GM18508 (cell line): ENCODE measurements around the gene MAP4K2.

Experiments used
- ATAC-seq: cut with Tn5 transposase; IDR thresholded peaks from one replicate; pipeline ENCODE4 v1.9.1; 2021; ENCODE audit warnings: moderate number of reproducible peaks; ENCODE audit not compliant: insufficient read depth, unreplicated experiment

The MAP4K2 gene

DNA sequence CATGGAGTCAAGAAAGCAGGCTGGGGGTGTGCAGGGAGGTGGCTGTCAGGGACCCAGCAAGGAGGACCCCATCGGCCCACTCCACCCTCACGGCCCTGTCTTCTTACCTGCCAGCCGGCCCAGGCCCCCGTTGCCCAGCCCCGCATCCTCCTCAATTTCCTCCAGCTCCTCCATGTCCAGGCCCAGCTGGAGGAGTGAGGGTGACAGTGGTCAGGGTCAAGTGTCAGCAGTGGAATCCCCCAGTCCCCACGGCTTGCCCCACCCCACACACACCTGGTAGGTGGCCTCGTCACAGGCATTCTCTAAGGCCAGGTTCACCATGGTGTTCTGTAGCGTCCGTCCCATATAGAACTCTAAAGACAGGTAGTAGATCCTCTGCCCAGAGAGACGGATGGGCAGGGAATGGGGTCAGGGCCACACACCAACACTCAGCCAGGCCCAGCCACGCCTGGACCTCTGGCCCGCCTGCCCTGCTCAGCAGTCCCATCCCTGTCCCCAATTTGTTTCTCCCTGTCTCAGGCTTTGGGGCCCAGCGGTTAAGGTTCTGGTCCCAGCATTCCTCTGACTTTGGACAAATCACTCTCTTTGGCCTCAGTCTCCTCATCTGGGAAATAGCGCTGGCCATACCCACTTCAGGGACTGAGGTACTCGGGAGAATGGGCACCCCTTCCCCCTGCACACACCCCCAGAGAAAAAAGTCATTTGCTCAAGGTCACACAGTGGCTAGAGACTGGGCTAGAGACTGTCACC is 44.5 kb downstream of the MAP4K2 start:
- no peak for ATAC-seq

DNA sequence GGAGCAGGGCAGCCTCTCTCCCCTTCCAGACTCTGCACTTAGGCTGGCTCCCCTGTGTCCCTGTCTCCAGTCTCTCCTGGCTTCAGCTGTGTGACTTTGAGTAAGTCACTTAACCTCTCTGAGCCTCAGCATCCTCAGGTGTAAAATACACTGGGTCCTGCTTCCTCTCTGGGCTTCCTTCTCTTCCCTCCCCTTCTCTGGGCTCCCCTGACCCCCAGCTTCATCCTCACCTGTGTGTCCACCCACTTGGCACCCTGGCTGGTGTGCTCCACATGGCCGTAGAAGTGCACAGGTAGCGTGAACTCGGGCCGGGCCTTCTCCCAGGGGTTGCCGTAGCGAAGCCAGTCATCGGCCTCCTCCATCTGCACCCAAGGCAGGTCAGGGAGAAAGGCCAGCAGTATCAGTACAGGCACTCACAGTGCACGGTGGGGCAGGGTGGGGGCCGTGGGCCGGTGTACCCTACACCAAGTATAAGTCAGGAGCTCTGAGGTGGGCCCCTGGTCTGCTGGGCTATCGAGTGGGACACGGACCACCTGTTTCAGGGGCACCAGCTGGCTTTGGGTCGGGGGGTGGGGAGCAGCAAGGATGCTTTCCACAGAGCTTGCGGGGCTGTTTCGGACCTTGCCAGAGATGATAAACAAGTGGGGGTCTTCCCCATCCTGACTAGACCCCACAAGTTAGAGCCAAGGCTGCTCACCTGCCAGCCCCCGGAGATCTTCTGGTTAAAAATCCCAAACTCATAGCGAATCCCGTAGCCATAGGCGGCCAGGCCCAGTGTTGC is 45.3 kb downstream of the MAP4K2 start:
- no peak for ATAC-seq

DNA sequence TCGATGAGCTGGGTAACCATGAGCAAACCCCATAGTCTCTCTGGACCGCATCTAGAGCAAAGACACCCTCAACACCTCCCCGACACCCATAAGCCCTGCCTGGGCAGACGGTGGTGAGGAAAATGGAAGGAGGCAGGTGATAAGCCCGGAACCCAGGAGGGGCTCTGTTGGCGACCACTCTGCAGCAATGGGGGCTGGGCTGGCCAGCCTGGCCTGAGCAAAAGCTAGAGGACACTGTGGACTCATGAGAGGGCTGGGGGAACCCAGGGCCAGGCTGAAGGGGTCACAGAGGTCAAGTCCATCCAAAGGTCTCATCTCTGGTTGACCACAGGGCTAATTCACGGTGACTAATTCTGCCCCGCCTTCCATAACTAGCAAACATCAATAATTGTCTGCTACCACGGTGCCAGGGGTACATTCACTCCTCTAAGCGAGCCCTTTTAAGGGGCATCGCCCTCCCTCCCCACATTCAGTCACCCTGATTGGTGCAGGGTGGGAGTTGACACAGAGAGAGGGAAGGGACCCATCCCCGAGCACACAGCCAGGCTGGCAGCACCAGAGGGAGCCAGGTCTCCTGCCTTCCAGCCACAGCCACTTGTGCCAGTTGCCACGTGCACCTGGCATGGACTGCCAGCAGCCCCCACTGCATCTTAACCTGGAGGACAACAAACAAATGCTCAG is 47.2 kb downstream of the MAP4K2 start:
- ATAC-seq: no peak

- ATAC-seq: no peak
Observed at GRCh38 chr11:64754919-64755662, 47.9 kb downstream of the MAP4K2 start.

DNA sequence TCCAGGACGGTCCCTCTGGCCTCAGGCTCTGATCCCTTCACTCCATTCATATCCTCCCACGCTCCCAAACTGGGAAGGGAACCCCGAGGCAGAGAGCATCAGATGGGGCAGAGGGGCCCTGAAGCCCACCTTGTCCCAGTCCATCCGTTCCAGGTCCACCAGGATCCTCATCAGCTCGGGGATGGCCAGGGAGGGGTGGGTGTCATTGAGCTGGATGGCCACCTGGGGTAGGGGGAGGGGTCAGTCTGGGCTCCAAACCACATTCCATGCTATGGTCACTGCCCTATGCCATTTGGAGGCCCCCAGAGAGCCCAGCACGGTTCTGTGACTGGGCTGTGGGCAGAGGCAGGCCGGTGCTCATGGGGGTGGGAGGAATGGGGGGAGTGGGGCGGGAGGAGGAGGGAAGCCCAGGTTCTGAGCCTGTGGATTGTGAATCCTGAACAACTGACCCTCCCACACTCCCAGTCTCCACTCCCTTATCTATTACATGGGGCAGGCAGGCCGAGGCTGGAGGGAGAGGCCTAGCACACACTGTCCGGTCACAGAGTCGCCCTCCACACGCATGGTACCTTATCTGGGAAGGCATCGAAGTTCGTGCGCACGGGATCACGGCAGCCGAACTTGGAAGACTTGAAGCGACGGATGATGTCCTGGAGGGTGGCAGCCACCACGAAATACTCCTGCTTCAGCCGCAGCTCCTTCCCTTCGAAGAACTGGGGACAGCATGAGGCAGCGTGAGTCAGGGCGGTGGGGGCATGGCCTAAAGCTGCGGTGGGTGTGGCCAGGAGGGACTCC is 48.7 kb downstream of the MAP4K2 start:
- no peak for ATAC-seq

GRCh38 chr11:64753380-64754123 is 49.5 kb downstream of the MAP4K2 start:
- ATAC-seq: no peak

- no peak for ATAC-seq
Observed at GRCh38 chr11:64753019-64753379, 50.0 kb downstream of the MAP4K2 start.

GRCh38 chr11:64752175-64752970 is 50.6 kb downstream of the MAP4K2 start:
- ATAC-seq: no peak

GRCh38 chr11:64751580-64751979 is 51.4 kb downstream of the MAP4K2 start:
- no peak for ATAC-seq

DNA sequence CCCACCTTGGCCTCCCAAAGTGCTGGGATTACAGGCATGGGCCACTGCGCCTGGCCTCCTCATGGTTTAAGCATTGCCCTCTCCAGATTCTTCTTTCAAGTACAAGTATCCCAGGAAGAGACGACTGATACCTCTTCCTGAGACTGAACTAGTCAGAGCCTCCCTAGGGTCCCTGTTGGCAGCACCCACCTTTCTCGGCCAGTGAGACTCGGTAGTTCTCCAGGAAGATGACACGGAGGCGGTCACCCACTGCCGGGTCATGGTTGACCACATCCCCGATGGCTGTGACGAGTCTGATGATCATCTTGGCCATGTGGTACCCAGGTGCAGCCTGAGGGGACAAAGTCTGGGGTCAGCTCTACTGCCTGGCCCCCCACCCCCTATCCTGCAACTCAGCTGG is 51.9 kb downstream of the MAP4K2 start:
- no peak for ATAC-seq

GRCh38 chr11:64750361-64751054 is 52.5 kb downstream of the MAP4K2 start:
- ATAC-seq: no peak

DNA sequence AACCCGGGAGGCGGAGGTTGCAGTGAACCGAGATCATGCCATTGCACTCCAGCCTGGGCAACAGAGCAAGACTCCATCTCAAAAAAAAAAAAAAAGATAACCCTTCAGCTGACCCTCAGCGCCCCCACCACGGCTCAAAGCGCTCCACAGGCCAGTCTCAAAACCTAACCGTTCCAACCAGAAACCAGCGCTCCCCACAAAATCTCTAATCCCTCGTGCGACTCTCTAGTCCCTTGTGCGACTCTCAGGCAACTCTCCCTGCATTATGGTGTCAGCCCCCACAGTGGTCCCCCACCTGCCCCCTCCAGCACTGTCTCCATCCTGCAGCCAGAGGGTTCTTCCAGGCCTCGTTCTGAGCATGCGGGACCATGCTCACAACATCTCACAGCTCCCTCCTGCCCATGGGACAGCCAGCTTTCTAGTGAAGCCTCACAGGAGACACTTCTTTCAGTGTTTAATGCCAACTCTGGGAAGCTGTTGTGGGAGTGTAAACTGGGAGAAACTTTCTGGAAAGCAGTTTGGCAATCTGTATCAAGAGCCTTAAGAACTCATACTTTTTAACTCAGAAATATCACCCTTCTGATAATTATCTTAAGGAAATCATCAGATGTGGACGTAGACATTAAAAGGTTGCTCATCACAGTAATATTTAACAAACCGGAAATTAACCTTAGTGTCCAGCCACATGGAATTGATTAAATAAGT is 54.9 kb downstream of the MAP4K2 start:
- no peak for ATAC-seq

DNA sequence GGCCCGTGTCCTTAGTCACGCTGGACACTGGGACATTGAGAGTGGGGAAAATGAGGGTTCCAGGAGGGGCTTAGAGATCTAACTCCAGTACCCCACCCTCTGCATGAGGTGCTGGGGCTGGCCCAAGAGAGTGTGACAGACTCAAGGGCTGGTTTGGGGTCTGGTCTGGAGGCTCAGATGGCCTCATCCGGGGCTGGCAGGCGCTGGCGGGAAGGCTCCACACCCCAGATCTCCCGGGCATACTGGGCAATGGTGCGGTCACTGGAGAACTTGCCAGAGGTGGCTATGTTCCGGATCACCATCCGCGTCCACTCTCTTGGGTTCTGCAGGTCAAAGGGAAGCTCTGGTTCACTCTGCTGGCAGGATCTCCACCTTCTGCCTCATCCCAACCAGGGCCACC is 56.5 kb downstream of the MAP4K2 start:
- no peak for ATAC-seq

DNA sequence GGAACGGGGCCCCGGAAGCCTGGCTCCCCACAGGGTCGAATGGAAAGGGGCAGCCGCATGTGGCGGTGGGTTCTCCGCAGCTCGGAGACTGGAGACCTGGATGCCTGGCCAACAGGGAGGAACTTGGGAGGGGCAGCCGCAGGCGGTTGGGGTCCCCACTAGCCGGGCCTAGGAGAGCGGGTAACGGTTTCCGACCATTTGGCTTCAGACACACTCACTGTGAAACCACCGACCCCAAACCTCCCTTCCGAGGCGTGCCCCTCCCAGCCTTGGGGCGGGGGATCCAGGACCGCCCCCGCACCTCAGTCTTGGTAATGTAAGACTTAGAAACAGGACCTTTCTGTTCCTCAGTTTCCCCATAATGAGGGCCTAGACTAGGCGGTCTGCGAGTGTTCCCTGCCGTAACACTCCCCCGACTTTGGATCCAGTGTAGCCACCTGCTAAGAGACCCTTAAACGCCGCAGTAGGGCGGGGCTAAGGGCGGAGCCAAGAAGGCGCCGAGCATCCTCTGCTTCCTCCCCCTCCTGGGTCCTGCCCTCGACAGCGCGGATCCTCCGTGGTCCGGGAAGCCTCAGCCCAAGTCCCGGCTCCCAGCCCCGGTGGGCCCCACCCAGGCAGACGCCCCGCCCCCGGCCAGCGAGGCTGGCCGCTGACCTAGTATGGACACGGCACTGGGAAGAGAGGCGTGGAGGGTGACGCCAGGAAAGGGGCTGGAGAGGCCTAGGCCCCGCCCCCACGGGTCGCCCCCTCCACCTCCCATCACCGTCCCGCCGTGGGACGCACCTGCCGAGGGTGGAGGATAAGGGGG is 57.3 kb downstream of the MAP4K2 start:
- ATAC-seq: no peak

DNA sequence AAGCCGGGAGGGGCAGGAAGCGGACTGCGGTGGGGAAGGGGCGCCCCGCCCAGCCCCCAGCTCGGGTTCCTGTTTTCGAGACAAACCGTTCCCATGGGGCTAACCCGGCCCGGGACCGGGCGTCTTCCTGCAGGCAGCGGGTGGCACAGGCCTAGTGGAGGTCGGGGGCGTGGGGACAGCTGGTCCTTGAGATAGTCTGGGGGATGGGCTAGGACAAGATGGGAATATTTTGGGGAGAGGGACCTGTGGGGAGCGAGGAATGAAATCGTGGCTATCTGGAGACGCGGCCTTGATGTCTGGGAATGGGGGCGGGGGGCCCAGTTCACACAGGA is 57.9 kb downstream of the MAP4K2 start:
- no peak for ATAC-seq

GRCh38 chr11:64744544-64745188 is 58.3 kb downstream of the MAP4K2 start:
- ATAC-seq: no peak
